Spinal cord (tissue), 10 donors: ENCODE data around the gene FMO1. TPM values are rescaled to one million over a fixed set of nuclear protein-coding genes. Genes with fewer than 3 reads are reported as not detected.

Experiments
- DNase-seq, 6 donors: peaks; one replicate each; pipeline versions ENCODE4 v3.0.0 to v3.0.0-alpha.2; 2013 to 2015; ENCODE audit warnings: low spot score in 6 of 6, low read depth in 4 of 6
- H3K27ac ChIP-seq: one replicate; pipeline ENCODE4 v1.5.1; 2013; ENCODE audit warnings: low read depth, low read length, control low read depth
- H3K27me3 ChIP-seq: one replicate; pipeline ENCODE4 v1.6.1; 2013; ENCODE audit warnings: low read length; ENCODE audit not compliant: control insufficient read depth, insufficient read depth
- H3K36me3 ChIP-seq: one replicate; pipeline ENCODE4 v1.6.1; 2013; ENCODE audit warnings: low read length; ENCODE audit not compliant: control insufficient read depth, insufficient read depth
- H3K4me1 ChIP-seq: one replicate; pipeline ENCODE4 v1.6.1; 2013; ENCODE audit warnings: low read length; ENCODE audit not compliant: control insufficient read depth, insufficient read depth
- H3K4me3 ChIP-seq: one replicate; pipeline ENCODE4 v1.5.1; 2013; ENCODE audit warnings: low read depth, low read length, control low read depth
- H3K9me3 ChIP-seq: one replicate; pipeline ENCODE4 v1.6.1; 2013; ENCODE audit warnings: low read length; ENCODE audit not compliant: control insufficient read depth, insufficient read depth
- WGBS: methylation state at CpG from one replicate; pipeline ENCODE4 v1.1.5; 2013; ENCODE audit warnings: missing lambda C conversion rate; ENCODE audit not compliant: insufficient coverage; 5-methylcytosine and 5-hydroxymethylcytosine counted together
- polyA plus RNA-seq, 2 donors: library from polyadenylated mRNA; unstranded; fragments of 120-200 nt; gene quantifications; one replicate each; pipeline ENCODE4 v1.2.1, GENCODE V29; 2013; ENCODE audit not compliant: insufficient read length in 2 of 2
- total RNA-seq, 2 donors: library from RNA; depleted of rRNA in 1 of 2; stranded (reverse); fragments of 120-200 nt in 1 of 2; fragments of >200 nt in 1 of 2; gene quantifications; one replicate each; pipeline versions ENCODE4 v1.2.3 to v1.2.4, GENCODE V29; 2013 to 2014
- donor health status: healthy.

The FMO1 gene
- total and polyA plus RNA-seq, 4 donors, result 3.0 to 75.7 (median 30.1) TPM

- peaks cover 20% of the 10 kb centered on the region for H3K4me1 ChIP-seq
- H3K27me3 ChIP-seq, result peaks cover 3% of the 10 kb centered on the region
- no peak overlapping the region for H3K27ac ChIP-seq
- H3K4me3 ChIP-seq, result no peak overlapping the region
- no peaks in the 10 kb centered on the region for H3K36me3 ChIP-seq
- 85% methylated on average over 3 of the region's 5 CpGs for WGBS
- H3K9me3 ChIP-seq, result no peaks in the 10 kb centered on the region
- no peak for DNase-seq
These were observed 4.2 kb downstream of the FMO1 start for GRCh38 chr1:171252482-171252881.

- DNase-seq, result no peak
- no peak overlapping the region for H3K27ac ChIP-seq
- peaks cover 33% of the 10 kb centered on the region for H3K4me1 ChIP-seq
- H3K36me3 ChIP-seq, result no peaks in the 10 kb centered on the region
- H3K27me3 ChIP-seq, result peaks cover 3% of the 10 kb centered on the region
- no peaks in the 10 kb centered on the region for H3K9me3 ChIP-seq
- 70% methylated on average over 1 of the region's 4 CpGs for WGBS
- H3K4me3 ChIP-seq, result no peak overlapping the region
These were observed 6.6 kb downstream of the FMO1 start for GRCh38 chr1:171254859-171255258.

GRCh38 chr1:171256940-171257606 is 8.8 kb downstream of the FMO1 start:
- H3K36me3 ChIP-seq, result no peaks in the 10 kb centered on the region
- H3K4me3 ChIP-seq, result no peak overlapping the region
- peak in 2 of 6 donors; percentile 30 to 43 for DNase-seq
- no peaks in the 10 kb centered on the region for H3K9me3 ChIP-seq
- H3K27me3 ChIP-seq, result peaks cover 3% of the 10 kb centered on the region
- H3K27ac ChIP-seq, result peak overlapping the region; percentile 73
- H3K4me1 ChIP-seq, result peaks cover 23% of the 10 kb centered on the region
- WGBS, result 32% methylated on average over 4 of the region's 8 CpGs

- Histone ChIP-seq H3K27ac (peak overlapping the region; percentile 73), H3K4me3 (peak overlapping the region; percentile 24)
These were observed 9.3 kb downstream of the FMO1 start for GRCh38 chr1:171257607-171258076.

GRCh38 chr1:171258429-171258828 is 10.1 kb downstream of the FMO1 start:
- Histone ChIP-seq H3K27ac (peak overlapping the region; percentile 73), H3K9me3 (no peaks in the 10 kb centered on the region), H3K4me3 (peak overlapping the region; percentile 24), H3K4me1 (peaks cover 17% of the 10 kb centered on the region), H3K36me3 (no peaks in the 10 kb centered on the region), H3K27me3 (no peaks in the 10 kb centered on the region)
- WGBS, result 63% methylated on average over 3 of the region's 3 CpGs
- DNase-seq, result no peak

More at GRCh38 chr1:171257607-171258076, 9.3 kb downstream of the FMO1 start:
- peak in 1 of 6 donors; percentile 69 for DNase-seq
- no peaks in the 10 kb centered on the region for H3K36me3 ChIP-seq
- WGBS, result 37% methylated on average over 2 of the region's 5 CpGs
- peaks cover 17% of the 10 kb centered on the region for H3K4me1 ChIP-seq
- H3K27me3 ChIP-seq, result no peaks in the 10 kb centered on the region
- no peaks in the 10 kb centered on the region for H3K9me3 ChIP-seq

GRCh38 chr1:171258943-171259342 is 10.6 kb downstream of the FMO1 start:
- WGBS, result 51% methylated on average over 2 of the region's 2 CpGs
- Histone ChIP-seq H3K9me3 (no peaks in the 10 kb centered on the region), H3K27me3 (no peaks in the 10 kb centered on the region), H3K4me1 (peaks cover 17% of the 10 kb centered on the region), H3K27ac (peak overlapping the region; percentile 73), H3K4me3 (peak overlapping the region; percentile 24), H3K36me3 (no peaks in the 10 kb centered on the region)
- DNase-seq, result peak in 2 of 6 donors; percentile 34 to 48

- WGBS, result no CpG with 5 or more reads among the region's 4 CpGs
- no peaks in the 10 kb centered on the region for H3K27me3 ChIP-seq
- no peak overlapping the region for H3K4me3 ChIP-seq
- no peaks in the 10 kb centered on the region for H3K36me3 ChIP-seq
- no peak overlapping the region for H3K27ac ChIP-seq
- DNase-seq, result peak in 1 of 6 donors; percentile 22
- H3K4me1 ChIP-seq, result peaks cover 17% of the 10 kb centered on the region
- H3K9me3 ChIP-seq, result no peaks in the 10 kb centered on the region
These were observed 13.0 kb downstream of the FMO1 start for GRCh38 chr1:171261336-171261735.

GRCh38 chr1:171263901-171264300 is 15.6 kb downstream of the FMO1 start:
- Histone ChIP-seq H3K27ac (peak overlapping the region; percentile 25), H3K4me1 (no peaks in the 10 kb centered on the region), H3K9me3 (no peaks in the 10 kb centered on the region), H3K4me3 (no peak overlapping the region), H3K27me3 (no peaks in the 10 kb centered on the region), H3K36me3 (no peaks in the 10 kb centered on the region)
- peak in 2 of 6 donors; percentile 19 to 51 for DNase-seq
- no CpG with 5 or more reads among the region's 2 CpGs for WGBS

GRCh38 chr1:171265686-171266085 is 17.4 kb downstream of the FMO1 start:
- no peaks in the 10 kb centered on the region for H3K27me3 ChIP-seq
- no CpG with 5 or more reads among the region's 2 CpGs for WGBS

GRCh38 chr1:171266930-171267329 is 18.6 kb downstream of the FMO1 start:
- Histone ChIP-seq H3K27me3 (no peaks in the 10 kb centered on the region), H3K36me3 (no peaks in the 10 kb centered on the region), H3K4me1 (no peaks in the 10 kb centered on the region), H3K9me3 (no peaks in the 10 kb centered on the region), H3K27ac (no peak overlapping the region), H3K4me3 (no peak overlapping the region)
- 92% methylated on average over 2 of the region's 4 CpGs for WGBS
- DNase-seq, result no peak

More at GRCh38 chr1:171265686-171266085, 17.4 kb downstream of the FMO1 start:
- DNase-seq, result no peak
- no peaks in the 10 kb centered on the region for H3K36me3 ChIP-seq
- H3K4me1 ChIP-seq, result no peaks in the 10 kb centered on the region
- no peaks in the 10 kb centered on the region for H3K9me3 ChIP-seq
- H3K4me3 ChIP-seq, result no peak overlapping the region
- no peak overlapping the region for H3K27ac ChIP-seq
